Measurements from ENCODE around the gene GSS.

DNA sequence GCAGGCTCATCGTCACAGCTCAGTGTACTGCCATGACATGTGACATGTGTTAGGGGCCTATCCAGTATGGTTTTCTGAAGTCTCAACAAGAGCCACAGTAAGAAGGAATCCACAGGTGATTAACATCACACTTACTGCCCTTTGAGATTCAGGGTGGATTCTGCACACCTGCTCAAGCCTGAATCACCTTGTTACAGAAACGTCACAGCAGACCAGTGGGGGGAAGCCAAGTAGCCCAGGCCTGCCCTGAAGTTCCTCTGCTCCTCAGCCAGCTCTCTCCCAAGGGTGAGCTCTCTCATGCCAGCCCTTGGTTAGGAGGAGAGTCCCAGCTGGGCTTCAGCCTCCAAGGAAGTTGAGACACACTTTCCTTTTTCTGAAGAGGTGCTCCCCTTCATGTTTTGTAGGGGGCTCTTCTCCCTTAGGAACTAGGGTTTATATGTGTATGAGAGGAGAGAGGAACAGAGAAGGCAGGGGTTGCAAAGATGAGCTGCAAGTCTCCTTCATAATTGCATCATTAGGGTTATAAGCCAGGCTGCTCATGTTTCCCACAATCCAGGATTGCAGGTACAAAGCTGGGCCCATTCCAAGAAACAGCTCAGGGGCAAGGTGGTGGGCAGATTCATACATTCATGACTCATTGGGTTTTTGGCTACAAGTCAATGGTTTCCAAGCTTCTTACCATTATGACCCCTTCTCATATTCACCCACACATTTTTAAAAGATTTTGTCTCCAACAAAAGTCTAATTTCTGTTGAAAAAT lies 11.6 kb downstream of the GSS start:
- TF ChIP-seq CTCF (IDR thresholded peaks at IDR 0.05) (no peak), EP300 (IDR thresholded peaks at IDR 0.05) (no peak), POLR2AphosphoS5 (IDR thresholded peaks at IDR 0.05) (no peak), POLR2A (IDR thresholded peaks at IDR 0.05) (no peak)

Measured in gastroesophageal sphincter (tissue), 3 donors.